ENCODE measurements around the gene ABCB4.

ABCB4 gene

DNA sequence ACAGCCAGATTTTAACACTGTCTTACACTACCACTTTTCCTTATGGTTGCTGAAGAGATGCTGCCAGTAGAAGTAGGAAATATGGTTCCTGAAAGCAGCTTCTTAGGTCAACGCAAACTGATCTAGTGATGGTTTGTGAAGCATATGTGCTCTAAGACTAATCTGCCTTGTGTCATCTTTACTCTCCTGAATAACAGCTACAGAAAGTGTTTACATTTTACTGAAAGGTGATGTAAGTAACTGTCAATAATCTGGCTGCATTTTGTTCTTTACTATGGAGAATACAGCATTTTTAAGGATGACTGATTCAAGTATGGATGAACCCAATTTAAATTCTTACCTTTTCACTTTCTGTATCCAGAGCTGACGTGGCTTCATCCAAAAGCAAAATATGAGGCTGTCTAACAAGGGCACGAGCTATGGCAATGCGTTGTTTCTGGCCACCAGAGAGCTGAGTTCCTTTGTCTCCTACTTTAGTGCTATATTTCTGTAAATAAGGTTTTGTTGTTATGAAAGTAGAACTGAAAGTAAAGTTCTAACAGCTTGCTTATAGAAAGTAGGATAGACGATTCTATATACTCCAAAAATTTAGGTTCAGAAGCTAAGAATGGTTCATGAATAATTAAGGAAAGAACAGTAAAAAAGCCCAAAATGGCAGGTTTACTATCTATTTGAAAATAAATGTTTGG is 30.2 kb upstream of the ABCB4 start:
- peak; percentile 24 for FAIRE-seq
- TF ChIP-seq POLR2A (IDR thresholded peaks at IDR 0.05; ENCODE audit: low read depth, low read length) (no peak), POLR2AphosphoS5 (IDR thresholded peaks at IDR 0.05; ENCODE audit: low read depth, low read length) (no peak), TAF1 (IDR thresholded peaks at IDR 0.05; ENCODE audit: borderline replicate concordance, low read depth, low read length) (no peak)

GRCh38 chr7:87505122-87505521 is 29.6 kb upstream of the ABCB4 start:
- no peak for TF ChIP-seq POLR2A (IDR thresholded peaks at IDR 0.05; ENCODE audit: low read depth, low read length)
- no peak for TF ChIP-seq POLR2AphosphoS5 (IDR thresholded peaks at IDR 0.05; ENCODE audit: low read depth, low read length)
- no peak for TF ChIP-seq TAF1 (IDR thresholded peaks at IDR 0.05; ENCODE audit: borderline replicate concordance, low read depth, low read length)
- FAIRE-seq (no peak), DNase-seq (ENCODE audit: insufficient read length) (no peak)

More for the DNA sequence above, 30.2 kb upstream of the ABCB4 start:
- DNase-seq (ENCODE audit: insufficient read length) = no peak

GRCh38 chr7:87499494-87499893 is 24.0 kb upstream of the ABCB4 start:
- FAIRE-seq = no peak
- TF ChIP-seq TAF1 (IDR thresholded peaks at IDR 0.05; ENCODE audit: borderline replicate concordance, low read depth, low read length) (no peak), POLR2A (IDR thresholded peaks at IDR 0.05; ENCODE audit: low read depth, low read length) (no peak), POLR2AphosphoS5 (IDR thresholded peaks at IDR 0.05; ENCODE audit: low read depth, low read length) (no peak)
- no peak for DNase-seq (ENCODE audit: insufficient read length)

DNA sequence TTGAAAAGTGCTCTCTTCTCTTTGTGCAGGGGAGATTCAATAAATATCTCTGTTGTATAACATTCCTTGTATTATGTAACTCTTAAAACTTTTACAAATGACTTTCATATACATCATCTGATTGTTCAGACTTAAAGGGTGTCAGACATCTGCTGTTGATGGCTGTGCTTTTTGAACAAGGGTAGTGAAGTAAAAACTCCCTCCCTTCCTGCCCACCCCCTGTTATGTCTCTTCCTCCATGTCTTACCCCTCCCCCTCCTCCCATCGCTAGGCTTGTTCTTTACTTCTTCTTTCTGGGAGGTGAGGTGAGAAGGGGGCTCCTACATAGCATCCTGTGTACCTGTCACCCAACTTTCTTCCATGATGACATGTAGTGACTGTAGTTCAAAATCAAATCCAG is 23.4 kb upstream of the ABCB4 start:
- DNase-seq (ENCODE audit: insufficient read length) (no peak), FAIRE-seq (peak; percentile 92)
- no peak for TF ChIP-seq POLR2AphosphoS5 (IDR thresholded peaks at IDR 0.05; ENCODE audit: low read depth, low read length)
- TF ChIP-seq TAF1 (IDR thresholded peaks at IDR 0.05; ENCODE audit: borderline replicate concordance, low read depth, low read length) = no peak
- no peak for TF ChIP-seq POLR2A (IDR thresholded peaks at IDR 0.05; ENCODE audit: low read depth, low read length)

DNA sequence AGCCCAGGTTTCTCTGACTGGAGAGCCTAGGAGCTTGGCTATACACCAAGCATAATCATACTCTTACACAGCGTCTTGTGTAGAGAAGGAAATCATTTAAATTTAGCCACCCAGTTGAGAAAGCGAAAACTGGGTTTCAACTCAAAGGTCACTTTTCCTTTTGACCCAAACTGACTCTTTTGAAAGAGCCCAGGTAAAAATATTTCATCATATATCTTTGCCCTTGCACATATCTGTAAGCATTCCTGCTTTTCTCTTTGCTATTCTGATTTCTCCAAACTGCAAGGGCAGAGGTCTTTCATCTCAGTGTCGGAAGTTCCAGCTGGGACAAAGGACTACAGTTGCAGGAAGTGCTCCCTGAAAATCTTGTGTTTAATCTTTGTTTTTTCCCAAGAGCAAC is 22.0 kb upstream of the ABCB4 start:
- DNase-seq (ENCODE audit: insufficient read length) (no peak), FAIRE-seq (no peak)
- TF ChIP-seq TAF1 (IDR thresholded peaks at IDR 0.05; ENCODE audit: borderline replicate concordance, low read depth, low read length) = no peak
- TF ChIP-seq POLR2A (IDR thresholded peaks at IDR 0.05; ENCODE audit: low read depth, low read length) = no peak
- no peak for TF ChIP-seq POLR2AphosphoS5 (IDR thresholded peaks at IDR 0.05; ENCODE audit: low read depth, low read length)

- DNase-seq (ENCODE audit: insufficient read length) (no peak), FAIRE-seq (no peak)
- TF ChIP-seq POLR2AphosphoS5 (IDR thresholded peaks at IDR 0.05; ENCODE audit: low read depth, low read length) (no peak), TAF1 (IDR thresholded peaks at IDR 0.05; ENCODE audit: borderline replicate concordance, low read depth, low read length) (no peak), POLR2A (IDR thresholded peaks at IDR 0.05; ENCODE audit: low read depth, low read length) (no peak)
These were observed 19.9 kb upstream of the ABCB4 start for GRCh38 chr7:87495366-87495765.

DNA sequence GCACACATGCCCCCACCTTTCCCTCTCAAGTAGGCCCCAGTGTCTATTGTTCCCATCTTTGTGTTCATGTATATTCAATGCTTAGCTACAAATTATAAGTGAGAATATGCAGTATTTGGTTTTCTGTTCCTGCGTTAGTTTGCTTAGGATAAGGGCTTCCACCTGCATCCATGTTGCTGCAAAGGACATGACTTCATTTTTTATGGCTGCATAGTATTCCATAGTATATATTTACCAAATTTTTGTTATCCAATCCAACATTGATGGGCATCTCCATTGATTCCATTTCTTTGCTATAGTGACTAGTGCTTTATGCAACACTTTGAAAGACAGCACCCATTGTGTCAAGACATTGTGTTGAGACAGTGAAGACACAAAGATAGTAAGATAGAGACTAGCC is 19.0 kb upstream of the ABCB4 start:
- no peak for FAIRE-seq
- no peak for TF ChIP-seq POLR2A (IDR thresholded peaks at IDR 0.05; ENCODE audit: low read depth, low read length)
- no peak for TF ChIP-seq TAF1 (IDR thresholded peaks at IDR 0.05; ENCODE audit: borderline replicate concordance, low read depth, low read length)
- TF ChIP-seq POLR2AphosphoS5 (IDR thresholded peaks at IDR 0.05; ENCODE audit: low read depth, low read length) = no peak
- DNase-seq (ENCODE audit: insufficient read length) = no peak

DNA sequence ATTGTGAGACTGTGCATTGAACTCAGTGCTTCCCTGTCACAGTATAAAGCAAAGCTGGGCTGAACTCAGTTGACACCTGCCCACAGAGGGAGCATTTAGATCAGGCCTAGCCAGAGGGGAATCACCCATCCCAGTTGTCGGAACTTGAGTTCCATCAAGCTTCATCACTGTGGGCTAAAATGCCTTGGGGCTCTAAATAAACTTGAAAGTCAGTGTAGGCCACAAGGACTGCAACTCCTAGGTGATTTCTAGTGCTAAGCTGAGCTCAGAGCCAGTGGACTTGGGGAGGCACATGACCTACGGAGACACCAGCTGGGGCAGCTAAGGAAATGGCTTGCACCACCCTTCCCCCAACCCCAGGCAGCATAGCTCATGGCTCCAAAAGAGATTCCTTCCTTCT is 7.7 kb upstream of the ABCB4 start:
- TF ChIP-seq TAF1 (IDR thresholded peaks at IDR 0.05; ENCODE audit: borderline replicate concordance, low read depth, low read length) (no peak), POLR2AphosphoS5 (IDR thresholded peaks at IDR 0.05; ENCODE audit: low read depth, low read length) (no peak), POLR2A (IDR thresholded peaks at IDR 0.05; ENCODE audit: low read depth, low read length) (no peak)
- no peak for DNase-seq (ENCODE audit: insufficient read length)
- FAIRE-seq = no peak

- FAIRE-seq (no peak), DNase-seq (ENCODE audit: insufficient read length) (no peak)
- no peak for TF ChIP-seq POLR2AphosphoS5 (IDR thresholded peaks at IDR 0.05; ENCODE audit: low read depth, low read length)
These were observed 6.6 kb upstream of the ABCB4 start for GRCh38 chr7:87482115-87482514.

GRCh38 chr7:87480386-87480785 is 4.9 kb upstream of the ABCB4 start:
- DNase-seq (ENCODE audit: insufficient read length) (no peak), FAIRE-seq (no peak)
- TF ChIP-seq TAF1 (IDR thresholded peaks at IDR 0.05; ENCODE audit: borderline replicate concordance, low read depth, low read length) (no peak), POLR2AphosphoS5 (IDR thresholded peaks at IDR 0.05; ENCODE audit: low read depth, low read length) (no peak), POLR2A (IDR thresholded peaks at IDR 0.05; ENCODE audit: low read depth, low read length) (no peak)

GRCh38 chr7:87479951-87480350 is 4.5 kb upstream of the ABCB4 start:
- TF ChIP-seq POLR2AphosphoS5 (IDR thresholded peaks at IDR 0.05; ENCODE audit: low read depth, low read length) (no peak), POLR2A (IDR thresholded peaks at IDR 0.05; ENCODE audit: low read depth, low read length) (no peak), TAF1 (IDR thresholded peaks at IDR 0.05; ENCODE audit: borderline replicate concordance, low read depth, low read length) (no peak)
- DNase-seq (ENCODE audit: insufficient read length) (no peak), FAIRE-seq (no peak)

DNA sequence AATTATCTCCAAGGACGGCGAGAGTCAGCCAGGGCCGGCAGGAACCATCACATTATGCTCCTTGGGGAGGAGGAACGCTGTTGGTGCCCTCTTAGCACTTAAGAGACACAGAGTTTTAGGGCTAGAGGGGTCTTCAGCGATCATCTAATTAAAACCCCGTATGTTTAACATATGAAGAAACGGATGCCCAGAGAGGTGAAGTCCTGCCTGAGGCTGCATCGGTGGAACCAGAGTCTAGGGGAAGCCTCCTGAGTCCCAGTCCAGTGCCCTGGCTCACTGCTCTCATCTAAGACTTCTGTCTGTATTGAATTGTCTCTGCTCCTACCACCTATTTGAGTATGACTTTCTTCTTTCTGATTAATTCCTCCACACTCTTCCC is 688 bp upstream of the ABCB4 start:
- DNase-seq (ENCODE audit: insufficient read length) (no peak), FAIRE-seq (no peak)
- TF ChIP-seq TAF1 (IDR thresholded peaks at IDR 0.05; ENCODE audit: borderline replicate concordance, low read depth, low read length) (no peak), POLR2AphosphoS5 (IDR thresholded peaks at IDR 0.05; ENCODE audit: low read depth, low read length) (no peak)
